HG02571 (cell line): Measurements from ENCODE around the gene OBI1.
A peak's percentile ranks its signal among the peaks of the same experiment; 100 is the strongest.

Experiments used
- ATAC-seq: cut with Tn5 transposase; IDR thresholded peaks from one replicate; pipeline ENCODE4 v1.9.1; 2021; ENCODE audit warnings: mild to moderate bottlenecking, moderate library complexity; ENCODE audit not compliant: unreplicated experiment

Gene OBI1

DNA sequence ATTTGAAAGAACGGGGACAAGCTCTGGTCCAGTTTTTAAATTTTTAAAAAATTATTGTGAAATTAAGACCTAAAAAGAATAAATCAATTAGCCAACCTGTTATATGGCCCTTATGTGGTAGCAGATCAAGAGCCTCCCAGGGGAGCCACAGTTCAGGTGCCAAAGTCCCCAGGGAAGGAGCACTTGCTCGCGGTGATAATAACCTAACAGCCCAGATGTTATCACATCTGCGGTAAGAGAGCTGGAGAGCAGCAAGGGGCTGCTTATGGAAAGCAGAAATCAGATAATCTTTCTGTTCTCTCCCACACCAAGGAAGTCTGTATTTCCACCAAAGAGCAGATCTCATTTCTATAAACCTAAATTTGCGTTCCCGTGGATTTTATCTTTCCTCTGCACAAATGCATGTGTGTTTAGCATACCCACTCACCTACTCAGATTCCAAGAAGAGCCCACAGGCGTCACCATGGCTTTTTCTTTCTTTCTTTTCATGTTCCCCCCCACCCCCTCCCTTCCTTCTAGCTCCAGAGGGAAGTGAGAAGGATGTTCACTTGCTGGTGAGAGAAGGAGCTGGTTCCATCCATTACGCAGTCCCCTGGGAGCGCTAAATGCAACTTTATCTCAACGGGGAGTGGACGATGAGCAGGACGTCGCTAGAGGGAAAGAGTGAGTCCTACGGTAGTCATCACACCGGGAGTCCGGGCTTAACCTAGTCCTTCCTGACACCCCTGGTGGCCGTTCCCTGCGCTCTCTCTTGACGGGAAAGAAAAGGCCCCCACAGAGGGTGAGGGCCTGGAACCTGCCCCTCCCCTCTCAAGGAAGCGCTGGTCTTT is 54.0 kb downstream of the OBI1 start:
- ATAC-seq: no peak

DNA sequence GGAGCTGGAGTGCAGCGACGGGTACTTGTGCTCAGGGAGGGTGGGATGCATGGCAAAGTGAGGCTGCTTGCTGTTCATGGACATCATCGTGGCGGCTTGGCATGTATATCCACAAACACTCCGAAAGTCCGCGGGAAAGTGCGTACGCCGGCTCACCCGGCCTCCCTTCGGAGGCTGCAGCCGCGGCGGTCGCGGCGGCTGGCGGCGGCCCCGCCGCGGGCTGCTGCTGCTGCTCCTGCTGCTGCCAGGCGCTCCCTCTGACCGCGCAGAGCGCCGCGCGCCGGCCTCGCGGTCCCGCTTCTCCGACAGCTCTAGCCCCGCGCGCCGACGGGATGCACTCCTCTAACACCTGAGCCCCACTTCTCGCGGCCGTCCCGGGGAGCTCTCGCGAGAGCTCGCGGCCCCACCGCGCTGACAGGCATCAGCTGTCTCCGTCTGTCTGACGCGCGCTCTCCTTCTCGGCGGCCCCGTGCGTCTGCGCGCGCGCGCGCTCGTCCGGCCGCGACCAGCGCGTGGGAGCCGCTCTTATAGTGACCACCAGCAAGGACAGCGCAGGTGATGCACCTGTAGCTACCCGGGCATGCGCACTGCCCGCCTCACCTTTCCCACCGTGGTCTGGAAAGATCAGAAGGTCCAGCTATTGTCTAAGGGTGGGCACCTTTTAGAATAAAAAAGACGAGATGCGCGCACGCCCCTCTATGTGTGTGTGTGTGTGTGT is 55.6 kb downstream of the OBI1 start, which contains the start of gene POU4F1:
POU4F1 (minus strand) TSS at position 313 of the 718 bp plus-strand sequence; CDS start at position 87, 226 bp downstream.
- ATAC-seq: peak; percentile 81

DNA sequence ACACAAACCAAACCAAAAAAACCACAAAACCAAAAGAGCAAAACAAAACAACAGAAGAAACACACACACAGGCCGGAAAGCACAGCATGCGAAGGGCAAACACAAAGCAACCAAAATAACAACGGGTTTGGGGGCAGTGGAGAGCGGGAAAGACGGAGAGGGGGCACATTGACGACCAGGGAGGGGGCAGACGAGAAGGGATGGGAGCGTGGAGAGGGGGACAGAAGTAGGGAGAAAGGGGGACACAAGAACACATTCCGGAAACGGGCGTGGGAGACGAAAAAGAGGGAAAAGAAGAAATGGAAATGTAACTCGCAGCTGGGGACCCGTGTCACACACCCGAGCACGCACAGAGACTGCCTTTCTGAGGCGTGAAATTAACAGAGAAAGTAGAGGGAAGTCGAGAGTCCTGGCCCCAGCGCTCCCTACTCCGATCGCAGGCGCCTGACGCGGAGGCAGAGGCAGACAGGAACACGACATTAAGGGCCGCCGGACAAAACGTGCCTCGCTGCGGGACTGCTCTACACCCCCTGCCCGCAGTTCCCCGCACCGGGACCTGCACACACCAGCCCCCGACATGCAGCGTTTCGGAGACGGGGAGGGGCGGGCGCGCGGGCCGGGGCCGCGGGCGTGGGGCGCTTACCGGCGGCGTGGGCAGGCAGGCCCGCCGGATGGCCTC is 56.3 kb downstream of the OBI1 start:
- ATAC-seq: peak; percentile 19

DNA sequence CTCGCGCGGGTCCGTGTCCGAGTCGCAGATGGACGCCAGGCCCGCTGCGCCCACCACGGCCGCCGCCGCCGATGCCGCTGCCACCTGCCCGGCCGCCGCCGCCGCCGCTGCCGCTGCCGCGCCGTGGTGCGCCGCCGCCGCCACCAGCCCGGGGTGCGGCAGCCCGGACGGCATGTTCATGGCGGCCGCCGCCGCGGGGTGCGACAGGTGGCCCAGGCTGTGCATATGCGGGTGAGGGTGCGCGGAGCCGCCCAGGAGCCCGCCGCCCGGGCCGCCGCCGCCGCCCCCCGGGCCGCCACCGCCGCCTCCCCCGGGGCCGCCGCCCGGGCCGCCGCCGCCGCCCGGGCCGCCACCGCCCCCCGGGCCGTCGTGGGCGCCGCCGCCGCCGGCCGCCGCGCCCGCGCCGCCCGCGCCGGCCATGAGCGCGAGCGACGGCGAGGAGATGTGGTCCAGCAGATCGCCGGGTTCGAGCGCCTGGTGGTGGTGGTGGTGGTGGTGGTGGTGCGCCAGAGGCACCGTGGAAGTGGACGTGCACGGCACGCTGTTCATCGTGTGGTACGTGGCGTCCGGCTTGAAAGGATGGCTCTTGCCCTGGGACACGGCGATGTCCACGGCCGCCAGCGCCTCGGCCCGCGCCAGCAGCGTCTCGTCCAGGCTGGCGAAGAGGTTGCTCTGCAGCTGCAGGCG is 56.9 kb downstream of the OBI1 start:
- no peak for ATAC-seq

DNA sequence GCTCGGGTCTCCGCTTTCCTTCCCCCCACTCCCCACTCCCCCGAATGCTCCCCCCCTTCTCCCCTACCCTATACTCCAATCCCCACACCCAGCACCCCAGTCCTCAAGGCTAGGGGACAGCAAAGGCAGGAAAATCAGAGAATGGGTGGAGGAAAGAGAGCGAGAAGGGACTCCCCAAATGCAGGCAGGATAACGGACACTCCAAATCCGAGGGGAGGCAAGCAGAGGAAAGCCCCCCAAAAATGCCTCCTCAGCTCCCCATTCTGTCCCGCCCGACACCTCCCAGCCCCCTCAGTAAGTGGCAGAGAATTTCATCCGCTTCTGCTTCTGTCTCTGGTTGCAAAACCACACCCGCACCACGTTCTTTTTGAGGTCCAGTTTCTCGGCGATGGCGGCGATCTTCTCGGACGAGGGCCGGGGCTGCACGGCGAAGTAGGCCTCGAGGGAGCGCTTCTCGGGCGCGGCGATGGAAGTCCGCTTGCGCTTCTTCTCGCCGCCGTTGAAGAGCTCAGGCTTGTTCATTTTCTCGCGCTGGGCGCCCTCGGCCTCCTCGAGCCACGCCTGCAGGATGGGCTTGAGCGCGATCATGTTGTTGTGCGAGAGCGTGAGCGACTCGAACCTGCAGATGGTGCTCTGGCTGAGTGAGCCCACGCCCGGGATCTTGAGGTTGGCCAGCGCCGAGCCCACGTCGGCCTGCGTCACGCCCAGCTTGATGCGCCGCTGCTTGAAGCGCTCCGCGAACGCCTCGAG is 57.7 kb downstream of the OBI1 start:
- no peak for ATAC-seq

DNA sequence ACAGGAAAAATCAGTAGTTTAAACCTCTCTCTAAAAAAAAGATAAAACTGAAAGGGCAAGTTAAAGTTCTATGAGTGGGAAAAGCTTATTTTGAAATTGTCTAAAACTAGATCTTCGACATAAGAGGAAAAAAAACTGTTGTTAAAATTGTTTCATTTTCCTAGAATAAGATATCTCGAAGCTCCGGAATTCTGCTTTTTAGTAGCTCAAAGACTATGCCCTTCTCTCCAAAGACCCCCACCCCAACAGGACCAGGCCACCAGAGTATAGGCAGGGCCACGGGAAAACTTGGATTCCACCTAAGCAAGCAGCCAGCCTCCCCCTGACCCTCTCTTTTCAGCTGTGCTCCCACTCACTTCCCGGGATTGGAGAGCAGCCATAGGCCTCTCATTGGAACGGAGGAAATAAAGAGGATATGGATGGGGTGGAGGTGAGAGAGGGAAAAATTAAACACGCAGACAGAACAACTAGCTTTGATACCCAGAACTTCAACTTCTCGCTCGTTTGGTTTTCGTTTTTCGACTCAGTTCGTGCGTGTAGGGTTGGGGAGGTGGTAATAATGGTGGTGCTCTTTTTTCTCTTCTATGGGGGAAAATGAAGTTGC is 58.6 kb downstream of the OBI1 start:
- ATAC-seq: no peak

DNA sequence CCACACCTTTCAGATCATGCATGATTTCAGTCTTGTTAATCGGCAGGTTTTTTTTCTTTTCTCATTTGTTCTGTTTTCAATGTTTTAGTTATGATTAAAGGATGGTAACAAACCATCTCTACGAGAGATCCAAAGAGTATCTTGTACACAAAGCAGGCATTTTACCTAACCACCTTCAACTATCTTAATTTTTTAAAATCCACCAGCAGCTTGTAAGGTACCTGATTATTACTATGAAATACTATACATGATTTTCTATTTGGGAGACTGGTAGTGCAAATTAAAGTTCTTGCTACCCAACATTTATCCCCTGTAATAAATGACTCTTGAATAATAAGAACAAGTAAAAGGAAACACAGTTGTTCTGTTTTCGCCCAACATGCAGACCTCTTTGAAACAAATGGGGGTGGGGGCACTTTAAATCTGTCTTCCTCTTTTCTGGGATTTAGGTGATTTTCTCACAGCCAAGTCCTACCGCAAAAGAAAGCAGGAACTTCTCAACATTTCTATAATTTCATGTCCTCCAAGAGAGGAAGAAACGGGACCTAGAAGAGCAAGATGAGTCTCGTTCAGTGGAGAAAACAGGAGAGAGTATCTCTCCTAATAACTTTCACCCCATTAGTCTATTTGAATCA is 59.2 kb downstream of the OBI1 start:
- no peak for ATAC-seq

DNA sequence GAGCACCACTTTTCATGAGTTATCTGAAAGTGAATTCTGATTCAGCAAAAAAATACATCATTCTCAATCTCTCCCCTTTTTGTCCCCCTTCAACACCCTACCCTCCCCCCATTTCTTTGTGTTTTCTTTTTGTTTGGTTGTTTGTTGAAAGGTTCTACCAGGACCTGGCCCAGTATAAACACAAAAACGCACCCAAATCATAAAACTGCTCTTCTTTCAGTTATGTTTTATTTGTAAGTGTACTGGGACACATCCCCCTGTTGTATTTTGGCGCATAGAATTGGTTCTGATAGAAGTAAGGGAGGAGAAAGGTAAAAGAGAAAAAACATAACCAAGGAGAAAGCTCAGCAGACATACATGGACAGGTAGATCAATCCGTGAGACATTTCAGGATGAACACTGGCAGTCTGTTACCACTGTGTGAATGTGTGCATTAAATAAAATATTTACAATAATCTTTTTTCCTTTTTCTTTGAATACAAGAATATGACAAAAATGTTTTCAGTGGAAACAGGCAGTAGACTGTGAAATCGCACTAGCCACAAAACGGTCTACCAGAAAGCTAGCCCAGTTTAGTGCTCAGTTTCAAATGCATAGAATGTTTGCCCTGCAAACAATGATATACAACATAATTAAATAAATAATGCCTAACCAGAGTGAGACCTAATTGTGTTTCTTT is 59.9 kb downstream of the OBI1 start:
- no peak for ATAC-seq

DNA sequence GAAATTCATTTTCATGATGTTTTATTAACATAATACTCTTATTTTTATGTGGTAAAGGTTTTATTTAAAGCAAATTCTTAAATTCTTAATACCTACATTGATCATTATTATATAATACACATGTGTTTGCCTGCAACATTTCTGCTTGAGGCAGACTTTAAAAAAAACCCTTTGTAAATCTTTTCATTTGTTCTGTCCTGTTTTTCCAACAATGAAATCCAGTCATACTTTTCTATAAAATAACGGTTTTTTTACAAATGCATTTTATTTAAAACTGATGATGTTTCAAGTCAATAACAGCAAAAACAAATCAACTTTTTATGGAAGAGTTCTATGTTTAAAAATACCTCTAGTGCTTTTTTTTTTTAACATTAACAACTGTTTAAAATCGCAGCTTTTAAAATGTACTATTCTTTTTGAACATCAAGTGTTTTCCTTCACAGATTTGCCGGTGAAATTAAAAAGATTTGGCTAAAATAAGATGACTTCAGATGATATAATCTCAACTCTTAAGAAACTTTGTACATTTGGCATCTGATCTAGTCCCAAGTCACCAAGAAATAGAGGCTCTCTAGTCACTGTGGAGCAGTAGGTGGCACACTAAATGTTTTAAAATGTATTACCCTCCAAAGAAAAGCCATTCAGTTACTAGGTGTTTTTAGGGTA is 60.7 kb downstream of the OBI1 start:
- no peak for ATAC-seq

DNA sequence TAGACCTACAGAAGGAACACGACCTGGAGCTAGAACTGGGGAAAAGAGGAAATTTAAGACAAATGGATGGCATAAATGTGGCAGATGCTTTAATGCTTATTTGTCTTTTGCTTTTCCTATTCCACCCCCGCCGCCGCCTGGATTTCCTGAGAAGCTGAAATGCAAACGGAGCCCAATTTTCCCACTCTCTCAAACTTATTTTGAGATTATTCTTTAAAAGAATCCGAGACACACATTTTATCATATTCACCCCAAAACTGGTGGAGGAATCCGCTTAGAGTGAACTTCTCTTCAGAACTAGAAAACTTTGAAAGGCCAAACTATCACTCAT is 61.4 kb downstream of the OBI1 start:
- no peak for ATAC-seq

DNA sequence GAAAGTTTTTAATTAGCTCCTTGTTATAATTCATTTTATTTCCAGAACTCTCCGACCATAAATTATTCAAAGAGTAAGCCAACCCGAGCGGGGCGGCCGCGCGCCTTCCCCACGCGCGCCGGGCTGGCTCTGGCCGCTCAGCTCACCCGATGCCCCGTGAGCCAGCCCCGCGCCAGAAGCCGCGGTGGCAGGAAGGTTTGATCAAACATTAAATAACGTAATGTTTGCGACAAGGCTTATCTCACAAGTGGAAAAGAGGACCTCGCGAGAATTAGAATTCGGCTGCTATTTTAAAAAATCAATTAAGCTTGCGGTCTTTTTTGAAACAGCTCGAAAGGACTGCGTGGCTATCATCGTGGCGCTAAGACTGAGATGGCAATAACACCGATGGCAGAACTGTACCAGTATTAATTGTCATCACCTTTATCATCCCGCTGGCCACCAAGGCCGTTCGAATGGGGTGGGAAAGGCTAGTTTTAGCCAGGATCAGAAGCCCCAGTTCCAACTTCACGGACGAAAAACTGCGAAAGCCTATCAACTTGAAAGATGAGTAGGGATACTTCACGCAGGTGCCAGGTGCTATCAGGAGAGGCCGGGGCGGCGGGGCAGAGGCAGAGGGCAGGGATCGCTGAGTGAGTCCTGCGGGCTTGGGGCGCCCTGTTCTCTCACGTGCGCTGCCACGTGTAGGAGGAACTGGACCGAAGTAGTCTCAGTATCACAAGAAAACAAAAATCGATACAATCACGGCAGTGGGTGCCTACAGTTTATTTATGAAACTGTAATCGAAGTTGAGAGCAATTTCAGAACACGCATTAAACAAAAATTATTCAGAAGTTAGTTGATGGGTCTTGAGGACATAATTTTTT is 62.0 kb downstream of the OBI1 start:
- no peak for ATAC-seq

DNA sequence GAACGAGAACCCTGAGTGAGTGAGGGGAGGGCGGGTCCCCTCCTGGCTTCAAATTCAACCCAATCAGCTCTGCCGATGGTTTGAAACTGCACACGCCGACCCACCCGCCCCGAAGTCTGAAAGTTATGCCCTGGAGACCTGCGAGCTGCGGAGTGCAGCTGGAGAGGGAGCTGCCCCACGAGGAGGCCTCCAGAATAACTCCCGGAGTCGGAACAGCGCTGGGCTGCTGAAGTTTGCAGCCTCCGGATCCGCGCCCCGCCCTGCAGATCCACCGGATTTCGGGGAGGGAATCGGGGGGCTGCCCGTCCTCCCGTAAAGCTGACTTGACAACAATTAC is 62.6 kb downstream of the OBI1 start:
- ATAC-seq: no peak

DNA sequence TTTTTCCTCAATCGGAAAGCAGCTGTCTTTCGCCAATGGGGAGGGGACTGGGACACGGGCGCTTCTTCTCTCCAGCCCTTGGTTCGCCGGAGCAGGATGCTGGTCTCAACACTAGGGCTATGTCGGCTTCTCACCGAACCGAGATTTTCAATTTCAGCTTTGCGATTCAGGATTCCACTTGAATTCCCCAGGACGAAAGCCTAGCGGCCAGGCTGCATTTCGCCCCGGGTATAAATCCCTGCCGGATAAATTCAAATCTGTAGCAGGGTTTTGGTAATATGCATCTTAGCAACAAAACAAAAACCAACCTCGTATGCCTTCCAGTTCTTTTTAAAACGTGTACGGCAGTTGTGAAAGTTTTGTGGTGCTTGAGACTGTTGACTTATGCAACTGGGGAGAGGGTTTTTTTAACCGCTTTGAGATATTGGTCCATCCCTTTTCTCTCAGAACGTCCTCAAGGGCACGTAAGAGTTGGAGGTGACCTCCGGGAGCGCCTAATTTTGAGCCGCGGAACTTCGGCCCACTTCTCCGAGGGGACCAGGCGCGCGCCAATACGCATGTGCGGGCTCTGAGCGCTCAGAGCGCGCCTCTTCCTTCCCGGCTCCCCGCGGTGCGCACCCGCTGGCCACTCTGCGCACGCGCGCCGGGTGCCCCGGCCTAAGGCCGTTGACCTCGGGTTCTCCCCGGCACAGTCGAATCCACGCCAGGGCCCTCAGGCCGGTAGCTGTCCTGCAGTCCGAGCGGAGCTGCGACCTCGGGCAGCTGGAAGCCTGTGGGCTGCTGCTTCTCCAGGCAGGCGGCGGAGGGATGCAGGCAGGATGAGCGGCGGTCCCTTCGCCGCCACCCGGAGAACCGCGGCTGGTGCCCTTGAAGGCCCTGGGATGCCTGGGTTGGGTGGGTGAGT is 63.2 kb downstream of the OBI1 start:
- peak; percentile 63 for ATAC-seq

DNA sequence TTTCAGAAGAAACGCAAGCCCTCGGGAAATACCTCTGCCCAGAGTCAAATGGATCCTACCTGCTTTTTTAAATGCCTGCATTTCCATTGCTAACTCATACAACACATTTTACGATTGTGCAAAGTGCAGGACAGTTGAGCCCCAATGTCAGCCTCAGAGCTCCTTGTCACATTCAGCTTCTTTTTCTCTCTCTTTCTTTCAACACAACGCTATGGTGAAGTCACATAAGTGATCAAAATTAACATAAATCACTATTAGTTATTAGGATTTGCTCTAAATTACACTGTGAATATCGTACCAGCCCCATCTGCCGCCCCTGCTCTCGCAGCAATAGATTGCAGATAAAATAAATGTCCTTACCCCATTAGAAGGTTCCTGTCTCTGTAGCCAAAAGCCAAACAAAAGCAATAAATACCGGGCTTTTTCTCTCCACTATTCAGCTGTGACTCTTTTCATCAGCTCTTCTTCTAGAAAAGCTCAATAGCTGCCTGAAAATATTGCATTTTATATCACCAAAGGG is 64.4 kb downstream of the OBI1 start:
- no peak for ATAC-seq

DNA sequence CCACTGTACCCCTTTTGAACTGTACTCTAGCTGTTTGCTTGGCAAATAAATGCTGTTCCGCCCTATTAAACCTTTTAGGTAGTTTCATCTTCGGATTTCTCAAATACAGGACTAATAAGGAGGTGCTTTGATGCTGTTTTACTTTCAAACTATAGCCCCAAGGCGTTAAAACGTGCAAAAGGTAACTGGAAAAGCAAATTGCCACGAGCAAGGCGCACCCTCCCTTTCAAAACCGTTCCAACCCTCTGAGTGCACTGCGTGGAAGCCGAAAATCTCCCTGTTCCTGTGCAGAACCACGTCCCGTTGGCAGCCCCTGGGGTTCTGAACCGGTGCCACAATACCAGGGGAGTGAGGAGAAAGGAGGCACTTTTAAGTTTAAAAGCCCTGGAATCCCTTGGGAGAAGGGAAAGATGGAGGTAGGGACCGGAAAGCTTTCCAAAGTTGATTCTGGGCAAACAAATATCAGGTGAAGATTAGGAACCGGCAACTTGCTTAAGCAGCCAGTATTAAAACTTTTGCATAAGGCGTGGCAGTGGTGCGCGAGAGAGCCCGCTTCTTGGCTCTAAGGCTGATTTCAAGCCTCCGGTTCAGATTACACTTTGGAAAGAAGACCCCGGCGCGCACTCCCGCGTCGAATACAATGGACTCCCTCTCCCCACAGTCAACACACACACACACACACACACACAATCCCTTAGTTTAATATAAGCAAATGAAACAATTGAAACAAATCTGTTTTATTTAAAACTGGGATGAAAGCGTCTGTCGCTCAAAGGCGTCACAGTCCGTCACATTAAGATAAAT is 65.1 kb downstream of the OBI1 start:
- ATAC-seq: no peak

DNA sequence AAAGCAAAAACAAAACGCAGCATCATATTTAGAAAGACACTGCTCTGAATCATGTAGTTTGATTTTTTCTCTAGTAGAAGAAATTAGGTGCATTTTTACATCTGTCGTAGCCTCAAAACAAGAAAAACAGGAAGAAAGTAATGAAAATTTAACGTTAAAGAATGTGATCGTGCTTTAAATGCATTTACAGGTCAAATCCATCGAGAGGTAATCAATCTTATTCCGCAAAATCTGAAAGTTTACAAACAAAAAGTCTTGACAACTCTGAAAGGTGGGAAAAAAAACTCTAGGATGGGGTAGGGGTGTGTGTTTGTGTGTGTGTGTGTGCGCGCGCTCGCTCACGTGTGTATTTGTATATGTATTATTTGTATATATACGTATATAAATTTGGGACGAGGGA is 65.8 kb downstream of the OBI1 start:
- ATAC-seq: no peak
